ENCODE measurements around the gene RYR2.

DNA sequence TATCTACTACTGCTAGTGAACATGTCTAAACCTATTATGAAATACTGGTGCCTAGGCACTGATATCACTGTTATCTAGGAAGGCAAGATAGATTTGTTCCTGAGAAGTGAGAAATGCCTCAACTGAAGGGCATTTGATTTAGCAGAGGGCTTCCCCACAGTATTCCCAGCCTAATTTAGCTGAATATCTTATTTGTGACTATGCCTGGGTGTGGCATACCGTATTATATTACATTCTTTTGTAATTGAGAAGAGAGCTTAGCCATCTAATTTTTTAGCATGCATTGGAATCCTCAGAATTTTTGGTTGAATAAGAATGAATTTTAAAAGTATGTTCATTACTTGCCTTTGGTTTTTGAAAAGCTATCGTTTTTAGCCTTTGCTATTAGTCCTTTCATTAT lies 749.6 kb downstream of the RYR2 start:
- TF ChIP-seq, protein P1, sequence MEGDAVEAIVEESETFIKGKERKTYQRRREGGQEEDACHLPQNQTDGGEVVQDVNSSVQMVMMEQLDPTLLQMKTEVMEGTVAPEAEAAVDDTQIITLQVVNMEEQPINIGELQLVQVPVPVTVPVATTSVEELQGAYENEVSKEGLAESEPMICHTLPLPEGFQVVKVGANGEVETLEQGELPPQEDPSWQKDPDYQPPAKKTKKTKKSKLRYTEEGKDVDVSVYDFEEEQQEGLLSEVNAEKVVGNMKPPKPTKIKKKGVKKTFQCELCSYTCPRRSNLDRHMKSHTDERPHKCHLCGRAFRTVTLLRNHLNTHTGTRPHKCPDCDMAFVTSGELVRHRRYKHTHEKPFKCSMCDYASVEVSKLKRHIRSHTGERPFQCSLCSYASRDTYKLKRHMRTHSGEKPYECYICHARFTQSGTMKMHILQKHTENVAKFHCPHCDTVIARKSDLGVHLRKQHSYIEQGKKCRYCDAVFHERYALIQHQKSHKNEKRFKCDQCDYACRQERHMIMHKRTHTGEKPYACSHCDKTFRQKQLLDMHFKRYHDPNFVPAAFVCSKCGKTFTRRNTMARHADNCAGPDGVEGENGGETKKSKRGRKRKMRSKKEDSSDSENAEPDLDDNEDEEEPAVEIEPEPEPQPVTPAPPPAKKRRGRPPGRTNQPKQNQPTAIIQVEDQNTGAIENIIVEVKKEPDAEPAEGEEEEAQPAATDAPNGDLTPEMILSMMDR (conservative IDR thresholded peaks at IDR 0.05): no peak
- TF ChIP-seq ZFX (IDR thresholded peaks at IDR 0.05): no peak
